Fibroblast of lung (primary cell): ENCODE results near the gene ALOXE3. TPM values are rescaled to one million over a fixed set of nuclear protein-coding genes. Genes with fewer than 3 reads are reported as not detected.

Experiments
- DNase-seq, 2 donors: peaks; one replicate each; pipeline versions ENCODE4 v3.0.0 to v3.0.0-alpha.2; 2010; ENCODE audit warnings: low read depth in 2 of 2
- H2AFZ ChIP-seq: 2 replicates; pipeline ENCODE4 v1.5.1; 2012; ENCODE audit warnings: low read length, control low read depth, inconsistent platforms
- H3K27ac ChIP-seq: 2 replicates; pipeline ENCODE4 v1.5.1; 2011; ENCODE audit warnings: low read length, control low read depth; ENCODE audit not compliant: insufficient read depth
- H3K27me3 ChIP-seq: 2 replicates; pipeline ENCODE4 v1.5.1; 2011; ENCODE audit warnings: mild to moderate bottlenecking, low read length; ENCODE audit not compliant: control insufficient read depth, insufficient read depth
- H3K36me3 ChIP-seq: 2 replicates; pipeline ENCODE4 v1.5.1; 2011; ENCODE audit warnings: low read length; ENCODE audit not compliant: control insufficient read depth, insufficient read depth
- H3K4me1 ChIP-seq: 2 replicates; pipeline ENCODE4 v1.5.1; 2011; ENCODE audit warnings: low read length; ENCODE audit not compliant: control insufficient read depth, insufficient read depth; ENCODE audit errors: extremely low read depth
- H3K4me2 ChIP-seq: 2 replicates; pipeline ENCODE4 v1.5.1; 2011; ENCODE audit warnings: low read length, control low read depth; ENCODE audit not compliant: insufficient read depth; ENCODE audit errors: extremely low read depth
- H3K4me3 ChIP-seq, 4 experiments: fragments of 200-600 bp in 1 of 4; sonication (generic) in 1 of 4; replicated peaks in 1 of 4; 2 replicates each; pipeline ENCODE4 v1.5.1; 2011 to 2016; ENCODE audit warnings: low read length in 4 of 4, low read depth in 3 of 4, mild to moderate bottlenecking in 3 of 4, control low read depth in 2 of 4, inconsistent platforms in 1 of 4, mixed read lengths in 1 of 4; ENCODE audit not compliant: insufficient read depth in 1 of 4; ENCODE audit errors: control extremely low read depth in 1 of 4
- H3K79me2 ChIP-seq: 2 replicates; pipeline ENCODE4 v1.5.1; 2012; ENCODE audit warnings: mild to moderate bottlenecking, low read length, inconsistent platforms; ENCODE audit not compliant: control insufficient read depth, insufficient read depth
- H3K9ac ChIP-seq: 2 replicates; pipeline ENCODE4 v1.5.1; 2011; ENCODE audit warnings: mild to moderate bottlenecking, low read length, control low read depth; ENCODE audit not compliant: insufficient read depth
- H3K9me3 ChIP-seq: 2 replicates; pipeline ENCODE4 v1.5.1; 2012; ENCODE audit warnings: low read depth, low read length; ENCODE audit not compliant: control insufficient read depth, insufficient read depth
- H4K20me1 ChIP-seq: 2 replicates; pipeline ENCODE4 v1.5.1; 2011; ENCODE audit warnings: low read length; ENCODE audit not compliant: control insufficient read depth, insufficient read depth; ENCODE audit errors: extremely low read depth
- EZH2 ChIP-seq: IDR thresholded peaks from 2 replicates; pipeline ENCODE4 v1.5.1; 2012; ENCODE audit warnings: low read length, control low read depth, mild to moderate bottlenecking; ENCODE audit errors: missing control alignments
- polyA plus RNA-seq, 2 donors: library from polyadenylated mRNA; depleted of rRNA in 1 of 2; stranded (reverse) in 1 of 2; unstranded in 1 of 2; fragments of >200 nt; gene quantifications; 2 replicates each; pipeline ENCODE4 v1.2.1, GENCODE V29; 2011 to 2012; ENCODE audit warnings: missing spikeins in 1 of 2
- total RNA-seq: library from RNA; depleted of rRNA; stranded (reverse); fragments of >200 nt; gene quantifications from 2 replicates; pipeline ENCODE4 v1.2.1, GENCODE V29; 2014
- TF ChIP-seq, protein P1 (sequence below), 2 donors: IDR thresholded peaks in 1 of 2; conservative IDR thresholded peaks in 1 of 2; 1 replicate in 1 of 2; 2 replicates in 1 of 2; pipeline ENCODE4 v1.5.1; 2011 to 2012; ENCODE audit warnings: low read length in 2 of 2, control low read depth in 1 of 2, inconsistent platforms in 1 of 2, low read depth in 1 of 2, mild to moderate bottlenecking in 1 of 2

ALOXE3 gene
- total and polyA plus RNA-seq, 2 donors (not counting 1 experiment from before 2014, with no cell fraction given): 0.01 TPM; not detected in 1

DNA sequence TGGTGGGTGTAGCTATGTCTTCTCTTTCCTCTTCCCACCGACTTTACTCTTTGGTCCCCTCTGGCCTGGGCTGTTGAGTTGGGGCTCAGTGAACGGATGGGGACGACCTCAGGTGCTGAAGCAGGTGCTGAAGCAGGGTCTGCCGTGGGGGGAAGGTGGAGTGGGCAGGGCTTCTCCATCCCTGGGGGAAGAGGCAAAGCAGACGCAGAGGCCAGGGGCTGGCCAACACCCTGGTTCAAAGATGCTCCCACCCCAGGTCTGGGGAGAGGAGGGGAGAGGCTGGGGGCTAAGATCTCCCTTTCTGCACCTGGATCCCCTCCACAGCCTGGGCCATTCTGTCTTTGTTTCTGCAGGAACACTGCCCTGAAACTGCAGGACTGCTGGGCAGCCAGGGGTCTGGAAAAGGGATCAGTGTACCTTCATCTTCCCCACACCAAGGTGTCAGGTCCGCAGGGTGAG, 53.7 kb downstream of the ALOXE3 start:
- Histone ChIP-seq H3K79me2 (no peaks in the 10 kb centered on the region), H3K4me3 (no peak overlapping the region), H3K4me2 (no peak overlapping the region), H3K4me1 (no peaks in the 10 kb centered on the region), H3K27me3 (peaks cover 52% of the 10 kb centered on the region), H3K36me3 (no peaks in the 10 kb centered on the region), H2AFZ (no peak overlapping the region), H4K20me1 (no peaks in the 10 kb centered on the region), H3K9me3 (no peaks in the 10 kb centered on the region), H3K9ac (no peak overlapping the region), H3K27ac (no peak overlapping the region)
- no peak for DNase-seq
- no peak for TF ChIP-seq EZH2
- TF ChIP-seq, protein P1, sequence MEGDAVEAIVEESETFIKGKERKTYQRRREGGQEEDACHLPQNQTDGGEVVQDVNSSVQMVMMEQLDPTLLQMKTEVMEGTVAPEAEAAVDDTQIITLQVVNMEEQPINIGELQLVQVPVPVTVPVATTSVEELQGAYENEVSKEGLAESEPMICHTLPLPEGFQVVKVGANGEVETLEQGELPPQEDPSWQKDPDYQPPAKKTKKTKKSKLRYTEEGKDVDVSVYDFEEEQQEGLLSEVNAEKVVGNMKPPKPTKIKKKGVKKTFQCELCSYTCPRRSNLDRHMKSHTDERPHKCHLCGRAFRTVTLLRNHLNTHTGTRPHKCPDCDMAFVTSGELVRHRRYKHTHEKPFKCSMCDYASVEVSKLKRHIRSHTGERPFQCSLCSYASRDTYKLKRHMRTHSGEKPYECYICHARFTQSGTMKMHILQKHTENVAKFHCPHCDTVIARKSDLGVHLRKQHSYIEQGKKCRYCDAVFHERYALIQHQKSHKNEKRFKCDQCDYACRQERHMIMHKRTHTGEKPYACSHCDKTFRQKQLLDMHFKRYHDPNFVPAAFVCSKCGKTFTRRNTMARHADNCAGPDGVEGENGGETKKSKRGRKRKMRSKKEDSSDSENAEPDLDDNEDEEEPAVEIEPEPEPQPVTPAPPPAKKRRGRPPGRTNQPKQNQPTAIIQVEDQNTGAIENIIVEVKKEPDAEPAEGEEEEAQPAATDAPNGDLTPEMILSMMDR (conservative IDR thresholded peaks at IDR 0.05 in 1 of 2, IDR thresholded peaks at IDR 0.05 in 1 of 2; ENCODE audit: low read depth in 1 of 2, low read length in 2 of 2): no peak

DNA sequence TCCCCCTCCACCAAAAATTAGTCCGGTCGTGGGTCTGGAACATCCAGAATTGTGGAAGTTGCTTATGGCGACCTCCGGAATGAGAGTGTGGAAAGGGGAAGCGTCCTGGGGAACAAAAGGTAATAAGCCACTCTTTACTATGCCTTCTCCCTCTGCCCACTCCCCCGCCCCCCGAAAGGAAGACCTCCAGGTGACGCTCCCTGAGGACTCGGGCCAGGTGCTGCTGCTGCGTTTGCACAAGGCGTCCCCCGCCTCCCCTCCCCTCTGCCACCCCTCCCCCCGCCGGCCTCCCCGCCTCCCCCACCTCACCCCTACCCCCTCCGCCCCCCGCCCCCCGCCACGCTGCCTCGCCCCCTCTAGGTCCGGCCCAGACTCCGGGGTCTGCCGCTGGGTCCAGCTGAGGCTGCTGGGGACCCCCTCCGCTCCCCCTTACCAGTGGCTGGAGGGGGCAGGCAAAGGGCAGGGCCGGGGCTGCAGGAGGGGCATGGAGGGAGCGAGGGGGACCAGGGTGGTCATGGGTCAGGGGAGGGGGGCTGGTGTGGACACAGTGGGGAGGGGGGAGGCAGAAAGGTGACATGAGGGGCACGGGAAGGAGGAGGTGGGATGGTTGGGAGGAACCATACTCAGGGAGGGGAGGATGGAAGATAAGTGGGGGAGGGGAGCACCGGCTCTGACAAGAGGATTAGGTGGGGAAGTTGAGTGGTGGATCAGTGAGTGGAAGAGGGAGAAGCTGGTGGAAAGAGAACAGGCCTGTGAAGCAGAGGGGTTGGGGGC, 54.4 kb downstream of the ALOXE3 start:
- Histone ChIP-seq H3K27ac (no peak overlapping the region), H3K27me3 (peaks cover 56% of the 10 kb centered on the region), H3K79me2 (no peaks in the 10 kb centered on the region), H3K4me2 (no peak overlapping the region), H2AFZ (no peak overlapping the region), H3K4me1 (no peaks in the 10 kb centered on the region), H3K9ac (no peak overlapping the region), H3K4me3 (no peak overlapping the region), H4K20me1 (no peaks in the 10 kb centered on the region), H3K36me3 (no peaks in the 10 kb centered on the region), H3K9me3 (no peaks in the 10 kb centered on the region)
- no peak for TF ChIP-seq EZH2
- TF ChIP-seq, protein P1 (conservative IDR thresholded peaks at IDR 0.05 in 1 of 2, IDR thresholded peaks at IDR 0.05 in 1 of 2; ENCODE audit: low read depth in 1 of 2, low read length in 2 of 2): no peak
- DNase-seq: no peak

DNA sequence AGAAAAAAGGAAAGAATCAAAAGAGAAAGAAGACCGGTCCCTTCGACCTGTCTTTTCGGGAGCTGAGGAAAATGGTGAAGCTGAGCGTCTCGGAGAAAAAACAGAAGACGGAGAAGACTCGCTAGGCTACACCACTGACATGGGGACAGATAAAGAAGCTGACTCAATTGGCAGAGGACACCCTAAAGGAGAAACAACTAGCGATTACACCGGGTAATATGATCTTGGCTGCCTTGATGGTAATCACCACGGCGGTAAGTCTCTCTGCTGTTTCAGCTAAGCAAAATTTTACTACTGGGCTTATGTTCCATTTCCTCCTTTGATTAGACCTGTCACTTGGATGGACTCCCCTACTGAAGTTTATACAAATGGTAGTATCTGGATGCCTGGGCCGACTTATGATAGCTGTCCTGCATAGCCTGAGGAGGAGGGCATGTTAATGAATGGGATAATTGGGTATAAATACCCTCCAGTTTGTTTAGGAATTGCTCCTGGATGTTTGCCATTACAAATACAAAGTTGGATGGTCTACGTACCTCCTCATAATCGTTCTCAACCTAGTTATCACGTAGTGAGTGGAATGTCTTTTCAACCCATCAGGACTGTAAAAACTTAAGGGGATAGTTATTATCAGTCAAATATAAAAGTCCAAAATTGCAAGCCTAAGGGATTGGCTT, 55.4 kb downstream of the ALOXE3 start:
- no peaks in the 10 kb centered on the region for H3K4me1 ChIP-seq
- no peak overlapping the region for H3K9ac ChIP-seq
- H3K4me3 ChIP-seq: peak overlapping the region in 1 of 4 experiments; percentile 8
- TF ChIP-seq, protein P1 (conservative IDR thresholded peaks at IDR 0.05 in 1 of 2, IDR thresholded peaks at IDR 0.05 in 1 of 2; ENCODE audit: low read depth in 1 of 2, low read length in 2 of 2): no peak
- TF ChIP-seq EZH2: peak; percentile 71
- peak in 1 of 2 donors; percentile 15 for DNase-seq
- H3K27ac ChIP-seq: no peak overlapping the region
- H3K27me3 ChIP-seq: peaks cover 61% of the 10 kb centered on the region
- no peak overlapping the region for H2AFZ ChIP-seq
- no peaks in the 10 kb centered on the region for H3K9me3 ChIP-seq
- H3K79me2 ChIP-seq: no peaks in the 10 kb centered on the region
- no peaks in the 10 kb centered on the region for H4K20me1 ChIP-seq
- H3K36me3 ChIP-seq: no peaks in the 10 kb centered on the region
- H3K4me2 ChIP-seq: no peak overlapping the region
